Astrocyte of the spinal cord (primary cell): Measurements from ENCODE around the gene DOCK10.
A peak's percentile ranks its signal among the peaks of the same experiment; 100 is the strongest.

Experiments
- DNase-seq: peaks from one replicate; pipeline ENCODE4 v3.0.0; 2011; ENCODE audit warnings: low read depth, low spot score
- H3K4me3 ChIP-seq: 2 replicates; pipeline ENCODE4 v1.5.1; 2011; ENCODE audit warnings: low read depth, mild to moderate bottlenecking, low read length, moderate library complexity
- CTCF ChIP-seq: IDR thresholded peaks from 2 replicates; pipeline ENCODE4 v1.5.1; 2012; ENCODE audit warnings: low read depth, mild to moderate bottlenecking, low read length, inconsistent platforms
- in situ Hi-C: cut with HindIII; loops from 2 replicates; pipeline ENCODE4 v1.10.0; 2017; ENCODE audit warnings: low sequenced_read_pairs

DOCK10 gene

DNA sequence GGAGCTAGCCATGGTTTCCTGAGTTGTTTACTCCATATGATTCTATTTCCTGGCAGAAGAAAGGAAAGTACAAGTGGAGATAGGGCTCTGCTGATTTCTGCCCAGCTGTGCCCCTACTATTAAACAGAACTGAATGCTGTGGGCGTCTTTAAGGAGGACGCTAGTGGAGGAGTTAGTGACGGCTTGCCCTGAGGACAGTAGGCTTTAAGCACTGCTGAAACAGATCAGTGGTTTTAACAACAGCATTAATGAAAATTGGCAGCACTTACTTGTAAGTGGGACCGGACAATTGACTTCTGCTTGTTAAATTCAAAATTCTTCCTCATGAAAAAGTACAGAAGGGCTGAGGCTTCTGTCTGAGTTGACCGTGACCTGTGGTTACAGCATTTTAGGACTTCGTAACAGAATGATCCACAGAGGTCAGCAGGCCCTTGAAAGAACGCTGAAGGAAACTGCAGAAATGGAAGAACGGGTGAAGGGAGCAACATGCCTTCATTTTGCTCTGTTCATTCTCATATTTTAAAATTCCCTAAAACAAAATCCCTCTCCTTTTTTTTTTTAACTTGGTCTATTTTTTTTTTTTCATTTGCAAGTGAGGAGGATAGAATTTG is 245.5 kb downstream of the DOCK10 start:
- no peak for DNase-seq
- H3K4me3 ChIP-seq: no peak overlapping the region
- no peak for TF ChIP-seq CTCF
- in situ Hi-C loops: no loop called here

- DNase-seq: no peak
- no peak overlapping the region for H3K4me3 ChIP-seq
- in situ Hi-C loops: no loop called here
These were observed 248.3 kb downstream of the DOCK10 start for GRCh38 chr2:224793946-224794345.

DNA sequence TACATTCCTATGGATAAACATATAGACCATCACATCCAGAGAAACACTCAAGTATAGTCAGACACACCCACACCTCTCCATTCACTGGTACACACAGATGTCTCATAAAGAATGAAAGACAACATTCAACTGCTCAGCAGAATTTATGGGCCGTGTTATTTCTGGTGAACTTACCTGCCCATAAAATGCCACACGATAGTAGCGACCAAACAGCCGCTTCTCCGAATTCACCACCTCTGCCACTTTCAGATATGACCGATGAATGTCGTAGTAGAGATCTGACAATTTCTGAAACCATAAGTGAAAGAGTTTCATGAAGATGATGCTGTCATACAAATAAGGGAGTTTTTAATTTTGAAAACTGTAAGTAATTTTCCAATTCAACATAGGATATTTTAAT is 255.4 kb downstream of the DOCK10 start:
- no peak for TF ChIP-seq CTCF
- H3K4me3 ChIP-seq: no peak overlapping the region
- DNase-seq: no peak
- in situ Hi-C loops: no loop called here

More at GRCh38 chr2:224793946-224794345, 248.3 kb downstream of the DOCK10 start:
- TF ChIP-seq CTCF: no peak

GRCh38 chr2:224781400-224781799 is 260.9 kb downstream of the DOCK10 start:
- in situ Hi-C loops: no loop called here
- TF ChIP-seq CTCF: no peak
- no peak for DNase-seq
- no peak overlapping the region for H3K4me3 ChIP-seq

DNA sequence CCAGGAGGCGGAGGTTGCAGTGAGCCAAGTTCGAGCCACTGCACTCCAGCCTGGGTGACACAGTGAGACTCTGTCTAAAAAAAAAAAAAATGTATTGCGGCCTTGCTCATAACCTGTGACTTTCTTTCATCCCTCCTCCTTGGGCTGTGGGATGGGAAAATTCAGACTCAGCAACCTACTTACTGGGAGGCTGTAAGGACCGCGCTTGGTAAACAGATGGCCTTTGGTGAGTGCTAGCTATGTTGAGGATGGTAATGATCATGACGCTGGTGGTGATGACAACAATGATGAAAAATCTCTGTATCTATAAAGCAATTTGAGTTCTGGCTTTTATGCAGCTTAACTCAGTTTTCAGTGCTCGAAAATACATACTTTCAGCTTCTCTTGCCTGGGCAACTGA is 261.4 kb downstream of the DOCK10 start:
- no peak for TF ChIP-seq CTCF
- in situ Hi-C loops: no loop called here

GRCh38 chr2:224780106-224780505 is 262.2 kb downstream of the DOCK10 start:
- TF ChIP-seq CTCF: no peak
- in situ Hi-C loops: no loop called here
- H3K4me3 ChIP-seq: no peak overlapping the region
- DNase-seq: no peak

More for the DNA sequence above, 261.4 kb downstream of the DOCK10 start:
- no peak overlapping the region for H3K4me3 ChIP-seq
- DNase-seq: no peak

GRCh38 chr2:224778474-224778877 is 263.8 kb downstream of the DOCK10 start:
- DNase-seq: peak; percentile 78
- H3K4me3 ChIP-seq: no peak overlapping the region
- TF ChIP-seq CTCF: peak; percentile 82
- in situ Hi-C loops: no loop called here
